Measurements from ENCODE around the gene GPR156. TPM values are rescaled to one million over a fixed set of nuclear protein-coding genes. Genes with fewer than 3 reads are reported as not detected.

GPR156 gene
- polyA plus RNA-seq, 1 donor (not counting 4 experiments of a cell fraction or from before 2014, with no cell fraction given) = 0.17 TPM

DNA sequence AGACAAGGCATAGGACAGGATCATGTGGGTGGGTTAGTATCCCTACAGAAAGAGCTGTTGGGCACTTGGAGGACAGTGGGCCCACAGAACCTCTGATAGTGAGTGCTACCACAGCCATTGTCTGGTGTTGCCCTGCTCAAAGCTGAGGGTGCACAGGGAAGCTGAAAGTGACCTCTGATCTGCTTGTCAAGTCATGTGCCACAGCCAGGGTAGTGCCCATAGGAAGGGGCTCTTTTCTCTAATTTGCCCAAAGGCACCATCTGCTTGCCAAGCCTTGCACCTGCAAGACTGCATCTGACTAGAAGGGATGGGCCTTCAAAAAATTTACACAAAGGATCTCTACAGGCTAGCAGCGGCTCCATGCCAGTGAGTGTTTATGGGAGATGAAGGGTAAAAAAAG lies 103.4 kb downstream of the GPR156 start:
- Histone ChIP-seq H3K4me3 (ENCODE audit: control insufficient read depth in 2 of 3, extremely low read depth in 1 of 3, insufficient read depth in 2 of 3, low read depth in 1 of 3, low read length in 3 of 3) (no peak overlapping the region), H3K27me3 (ENCODE audit: control insufficient read depth, extremely low read depth, insufficient read depth, low read length) (no peaks in the 10 kb centered on the region), H3K4me1 (ENCODE audit: control insufficient read depth, extremely low read depth, insufficient read depth, low read length) (peaks cover 42% of the 10 kb centered on the region), H3K36me3 (ENCODE audit: control insufficient read depth in 2 of 2, extremely low read depth in 1 of 2, insufficient read depth in 2 of 2, low read length in 2 of 2) (no peaks in the 10 kb centered on the region), H3K27ac (ENCODE audit: control insufficient read depth, insufficient read depth, low read length) (no peak overlapping the region), H3K79me2 (ENCODE audit: control insufficient read depth, insufficient read depth, low read length) (no peaks in the 10 kb centered on the region), H2AFZ (ENCODE audit: control insufficient read depth, low read length) (no peak overlapping the region), H4K20me1 (ENCODE audit: control insufficient read depth, extremely low read depth, insufficient read depth, low read length) (no peaks in the 10 kb centered on the region), H3K9me3 (ENCODE audit: control insufficient read depth, low read depth, low read length) (no peaks in the 10 kb centered on the region), H3K9me1 (ENCODE audit: control insufficient read depth, extremely low read depth, insufficient read depth, low read length) (no peaks in the 10 kb centered on the region), H3K4me2 (ENCODE audit: control insufficient read depth, extremely low read depth, insufficient read depth, low read depth, low read length) (no peak overlapping the region), H3K9ac (ENCODE audit: control insufficient read depth, extremely low read depth, insufficient read depth, low read length) (no peak overlapping the region)
- FAIRE-seq = no peak
- TF ChIP-seq EZH2 (IDR thresholded peaks at IDR 0.05; ENCODE audit: low read length) = no peak
- TF ChIP-seq, protein P1, sequence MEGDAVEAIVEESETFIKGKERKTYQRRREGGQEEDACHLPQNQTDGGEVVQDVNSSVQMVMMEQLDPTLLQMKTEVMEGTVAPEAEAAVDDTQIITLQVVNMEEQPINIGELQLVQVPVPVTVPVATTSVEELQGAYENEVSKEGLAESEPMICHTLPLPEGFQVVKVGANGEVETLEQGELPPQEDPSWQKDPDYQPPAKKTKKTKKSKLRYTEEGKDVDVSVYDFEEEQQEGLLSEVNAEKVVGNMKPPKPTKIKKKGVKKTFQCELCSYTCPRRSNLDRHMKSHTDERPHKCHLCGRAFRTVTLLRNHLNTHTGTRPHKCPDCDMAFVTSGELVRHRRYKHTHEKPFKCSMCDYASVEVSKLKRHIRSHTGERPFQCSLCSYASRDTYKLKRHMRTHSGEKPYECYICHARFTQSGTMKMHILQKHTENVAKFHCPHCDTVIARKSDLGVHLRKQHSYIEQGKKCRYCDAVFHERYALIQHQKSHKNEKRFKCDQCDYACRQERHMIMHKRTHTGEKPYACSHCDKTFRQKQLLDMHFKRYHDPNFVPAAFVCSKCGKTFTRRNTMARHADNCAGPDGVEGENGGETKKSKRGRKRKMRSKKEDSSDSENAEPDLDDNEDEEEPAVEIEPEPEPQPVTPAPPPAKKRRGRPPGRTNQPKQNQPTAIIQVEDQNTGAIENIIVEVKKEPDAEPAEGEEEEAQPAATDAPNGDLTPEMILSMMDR (optimal IDR thresholded peaks at IDR 0.05 in 1 of 3, IDR thresholded peaks at IDR 0.05 in 1 of 3, conservative IDR thresholded peaks at IDR 0.05 in 1 of 3; ENCODE audit: extremely low read depth in 1 of 3, insufficient read depth in 2 of 3, low read length in 3 of 3) = peak in 1 of 3 experiments; percentile 8
- DNase-seq (ENCODE audit: low read depth, low spot score) = no peak
- dilution Hi-C loops (cut with MboI; ENCODE audit: extremely low pct_ligation_motif_present, low sequenced_read_pairs) = no loop called here

- no peak for DNase-seq (ENCODE audit: low read depth, low spot score)
- H3K27me3 ChIP-seq (ENCODE audit: control insufficient read depth, extremely low read depth, insufficient read depth, low read length) = no peaks in the 10 kb centered on the region
- peak; percentile 56 for FAIRE-seq
These were observed 104.2 kb downstream of the GPR156 start for GRCh38 chr3:120180731-120181412.

More at GRCh38 chr3:120180731-120181412, 104.2 kb downstream of the GPR156 start:
- H3K9ac ChIP-seq (ENCODE audit: control insufficient read depth, extremely low read depth, insufficient read depth, low read length) = no peak overlapping the region
- no peak overlapping the region for H3K4me3 ChIP-seq (ENCODE audit: control insufficient read depth in 2 of 3, extremely low read depth in 1 of 3, insufficient read depth in 2 of 3, low read depth in 1 of 3, low read length in 3 of 3)
- dilution Hi-C loops (cut with MboI; ENCODE audit: extremely low pct_ligation_motif_present, low sequenced_read_pairs) = no loop called here
- no peak overlapping the region for H2AFZ ChIP-seq (ENCODE audit: control insufficient read depth, low read length)
- H3K9me3 ChIP-seq (ENCODE audit: control insufficient read depth, low read depth, low read length) = no peaks in the 10 kb centered on the region
- H3K4me2 ChIP-seq (ENCODE audit: control insufficient read depth, extremely low read depth, insufficient read depth, low read depth, low read length) = no peak overlapping the region
- H3K4me1 ChIP-seq (ENCODE audit: control insufficient read depth, extremely low read depth, insufficient read depth, low read length) = peaks cover 45% of the 10 kb centered on the region
- no peaks in the 10 kb centered on the region for H3K9me1 ChIP-seq (ENCODE audit: control insufficient read depth, extremely low read depth, insufficient read depth, low read length)
- no peaks in the 10 kb centered on the region for H4K20me1 ChIP-seq (ENCODE audit: control insufficient read depth, extremely low read depth, insufficient read depth, low read length)
- H3K27ac ChIP-seq (ENCODE audit: control insufficient read depth, insufficient read depth, low read length) = no peak overlapping the region
- no peak for TF ChIP-seq EZH2 (IDR thresholded peaks at IDR 0.05; ENCODE audit: low read length)
- TF ChIP-seq, protein P1 (optimal IDR thresholded peaks at IDR 0.05 in 1 of 3, IDR thresholded peaks at IDR 0.05 in 1 of 3, conservative IDR thresholded peaks at IDR 0.05 in 1 of 3; ENCODE audit: extremely low read depth in 1 of 3, insufficient read depth in 2 of 3, low read length in 3 of 3) = no peak
- no peaks in the 10 kb centered on the region for H3K36me3 ChIP-seq (ENCODE audit: control insufficient read depth in 2 of 2, extremely low read depth in 1 of 2, insufficient read depth in 2 of 2, low read length in 2 of 2)
- H3K79me2 ChIP-seq (ENCODE audit: control insufficient read depth, insufficient read depth, low read length) = no peaks in the 10 kb centered on the region

Data from keratinocyte (primary cell).